ENCODE measurements around the gene FOXK1.

The FOXK1 gene

GRCh38 chr7:4787541-4787940 lies 105.4 kb downstream of the FOXK1 start:
- H3K4me3 ChIP-seq (ENCODE audit: low read depth, low read length), result no peak overlapping the region
- TF ChIP-seq, protein P1, sequence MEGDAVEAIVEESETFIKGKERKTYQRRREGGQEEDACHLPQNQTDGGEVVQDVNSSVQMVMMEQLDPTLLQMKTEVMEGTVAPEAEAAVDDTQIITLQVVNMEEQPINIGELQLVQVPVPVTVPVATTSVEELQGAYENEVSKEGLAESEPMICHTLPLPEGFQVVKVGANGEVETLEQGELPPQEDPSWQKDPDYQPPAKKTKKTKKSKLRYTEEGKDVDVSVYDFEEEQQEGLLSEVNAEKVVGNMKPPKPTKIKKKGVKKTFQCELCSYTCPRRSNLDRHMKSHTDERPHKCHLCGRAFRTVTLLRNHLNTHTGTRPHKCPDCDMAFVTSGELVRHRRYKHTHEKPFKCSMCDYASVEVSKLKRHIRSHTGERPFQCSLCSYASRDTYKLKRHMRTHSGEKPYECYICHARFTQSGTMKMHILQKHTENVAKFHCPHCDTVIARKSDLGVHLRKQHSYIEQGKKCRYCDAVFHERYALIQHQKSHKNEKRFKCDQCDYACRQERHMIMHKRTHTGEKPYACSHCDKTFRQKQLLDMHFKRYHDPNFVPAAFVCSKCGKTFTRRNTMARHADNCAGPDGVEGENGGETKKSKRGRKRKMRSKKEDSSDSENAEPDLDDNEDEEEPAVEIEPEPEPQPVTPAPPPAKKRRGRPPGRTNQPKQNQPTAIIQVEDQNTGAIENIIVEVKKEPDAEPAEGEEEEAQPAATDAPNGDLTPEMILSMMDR (IDR thresholded peaks at IDR 0.05; ENCODE audit: low read depth, low read length, missing control alignments), result no peak
- DNase-seq (ENCODE audit: low read depth), result no peak
- in situ Hi-C loops (cut with HindIII; ENCODE audit: low sequenced_read_pairs), result no loop called here

DNA sequence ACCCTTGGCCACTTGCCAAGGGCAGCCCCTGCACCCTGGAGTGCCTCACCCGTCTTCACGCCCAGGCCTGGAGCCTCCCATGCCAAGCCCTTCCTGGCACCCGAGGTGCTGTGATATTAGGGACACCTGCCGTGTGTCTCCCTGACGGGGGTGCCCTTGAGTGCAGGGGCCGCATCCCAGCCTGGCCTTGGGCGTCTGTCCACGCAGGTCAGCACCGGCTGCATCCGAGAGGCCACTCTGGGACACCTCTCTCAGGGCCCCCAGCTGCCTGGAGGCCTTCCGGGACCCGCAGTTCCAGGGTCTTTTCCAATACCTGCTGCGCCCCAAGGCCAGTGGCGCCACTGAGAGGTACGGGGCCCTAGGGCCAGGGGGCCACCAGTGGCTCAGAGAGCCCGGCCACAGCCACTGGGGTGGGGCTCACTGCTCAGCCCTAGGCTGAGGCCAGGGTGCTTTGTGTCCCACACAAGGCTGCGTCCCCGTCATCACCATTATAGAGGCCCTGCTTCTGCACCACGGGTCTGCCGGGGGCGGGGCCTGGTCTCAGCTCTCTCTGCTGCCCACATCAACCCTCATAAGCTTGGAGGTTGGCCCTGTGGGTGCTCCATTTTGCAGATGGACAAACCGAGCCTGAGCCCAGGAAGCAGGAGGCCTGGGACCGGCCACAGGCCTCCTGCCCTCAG lies 106.0 kb downstream of the FOXK1 start:
- no peak overlapping the region for H3K4me3 ChIP-seq (ENCODE audit: low read depth, low read length)
- DNase-seq (ENCODE audit: low read depth), result no peak
- in situ Hi-C loops (cut with HindIII; ENCODE audit: low sequenced_read_pairs), result no loop called here
- TF ChIP-seq, protein P1 (IDR thresholded peaks at IDR 0.05; ENCODE audit: low read depth, low read length, missing control alignments), result no peak

- no peak overlapping the region for H3K4me3 ChIP-seq (ENCODE audit: low read depth, low read length)
- in situ Hi-C loops (cut with HindIII; ENCODE audit: low sequenced_read_pairs), result no loop called here
- TF ChIP-seq, protein P1 (IDR thresholded peaks at IDR 0.05; ENCODE audit: low read depth, low read length, missing control alignments), result no peak
- no peak for DNase-seq (ENCODE audit: low read depth)
These were observed 106.6 kb downstream of the FOXK1 start for GRCh38 chr7:4788627-4789189.

- in situ Hi-C loops (cut with HindIII; ENCODE audit: low sequenced_read_pairs), result no loop called here
- TF ChIP-seq, protein P1 (IDR thresholded peaks at IDR 0.05; ENCODE audit: low read depth, low read length, missing control alignments), result no peak
- DNase-seq (ENCODE audit: low read depth), result no peak
- no peak overlapping the region for H3K4me3 ChIP-seq (ENCODE audit: low read depth, low read length)
These were observed 107.3 kb downstream of the FOXK1 start for GRCh38 chr7:4789194-4790077.

- no peak overlapping the region for H3K4me3 ChIP-seq (ENCODE audit: low read depth, low read length)
- DNase-seq (ENCODE audit: low read depth), result no peak
- TF ChIP-seq, protein P1 (IDR thresholded peaks at IDR 0.05; ENCODE audit: low read depth, low read length, missing control alignments), result no peak
- in situ Hi-C loops (cut with HindIII; ENCODE audit: low sequenced_read_pairs), result no loop called here
These were observed 108.0 kb downstream of the FOXK1 start for GRCh38 chr7:4790078-4790465.

DNA sequence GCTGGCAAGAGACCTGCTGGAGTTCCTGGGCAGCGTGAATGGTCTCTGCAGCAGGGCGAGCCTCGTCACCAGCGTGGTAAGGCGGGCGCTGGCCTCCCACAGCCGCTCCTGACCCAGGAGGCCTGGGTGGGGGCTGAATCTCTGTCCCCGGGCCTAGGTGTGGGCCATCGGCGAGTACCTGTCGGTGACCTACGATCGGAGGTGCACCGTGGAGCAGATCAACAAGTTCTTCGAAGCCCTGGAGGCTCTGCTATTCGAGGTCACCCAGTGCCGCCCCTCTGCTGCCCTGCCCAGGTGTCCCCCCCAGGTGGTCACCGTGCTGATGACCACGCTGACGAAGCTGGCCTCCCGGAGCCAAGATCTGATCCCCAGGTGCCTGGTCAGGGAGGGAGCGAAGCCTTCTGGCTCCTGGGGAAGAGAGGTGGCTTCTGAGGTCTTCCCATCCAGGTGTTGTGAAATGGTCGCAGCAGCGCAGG lies 108.5 kb downstream of the FOXK1 start:
- H3K4me3 ChIP-seq (ENCODE audit: low read depth, low read length), result no peak overlapping the region
- in situ Hi-C loops (cut with HindIII; ENCODE audit: low sequenced_read_pairs), result no loop called here

More for the DNA sequence above, 108.5 kb downstream of the FOXK1 start:
- DNase-seq (ENCODE audit: low read depth), result no peak
- TF ChIP-seq, protein P1 (IDR thresholded peaks at IDR 0.05; ENCODE audit: low read depth, low read length, missing control alignments), result no peak

Measured in astrocyte of the cerebellum (primary cell).